ENCODE results near the gene RARB.

Gene RARB

DNA sequence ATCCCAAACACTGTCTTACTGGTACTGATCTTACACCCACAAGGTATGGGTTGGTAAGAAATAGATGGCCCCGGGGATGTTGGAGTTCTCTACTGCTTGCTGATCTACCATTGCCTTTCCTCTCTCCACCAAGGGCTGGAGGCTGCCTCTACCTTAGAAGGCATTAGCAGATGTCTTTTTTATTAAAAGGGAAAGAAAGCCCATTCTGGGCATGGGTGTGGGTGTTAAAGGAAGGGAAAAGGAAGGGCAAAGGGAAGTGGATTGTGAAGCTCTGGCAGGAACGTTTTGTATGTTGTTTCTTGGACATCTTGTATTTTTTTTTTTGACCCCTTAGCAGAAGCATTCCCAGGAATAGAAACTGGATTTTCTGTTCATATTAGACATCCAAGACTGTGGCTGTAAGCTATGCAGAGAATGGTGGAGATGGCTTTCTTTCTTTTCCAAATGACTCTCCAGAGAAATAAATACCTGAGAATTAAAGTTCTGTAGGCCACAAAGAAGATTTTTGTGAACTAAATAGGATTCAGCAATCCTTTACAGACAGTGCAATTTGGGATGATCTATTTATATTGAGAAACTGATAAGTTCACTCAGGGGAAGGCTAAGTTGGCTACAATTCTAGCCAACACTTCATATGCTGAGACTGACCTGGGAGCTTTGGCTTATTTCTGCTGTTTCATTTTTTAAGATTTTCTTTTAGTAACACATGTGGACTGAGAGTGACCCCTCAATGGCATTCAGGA, 127.8 kb downstream of the RARB start:
- no peak for DNase-seq (ENCODE audit: low read depth)

DNA sequence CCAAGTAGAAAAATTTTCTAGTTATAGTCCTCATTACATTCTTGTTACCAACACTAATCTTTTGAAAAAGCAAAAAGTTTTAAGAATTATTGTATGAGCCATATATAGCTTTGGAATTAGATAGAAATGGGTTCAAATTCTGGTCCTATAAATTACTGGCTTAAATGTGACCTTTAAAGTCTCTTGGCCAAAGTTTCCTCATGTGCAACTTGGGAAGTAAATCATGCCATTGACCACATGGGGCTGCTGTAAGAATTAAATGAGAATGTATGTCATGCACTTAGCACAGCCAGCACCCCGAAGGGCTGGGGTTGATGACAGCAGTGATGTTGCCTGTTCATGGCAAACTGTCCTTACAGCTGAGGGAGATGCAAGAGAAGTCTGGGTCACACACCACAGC, 128.4 kb downstream of the RARB start:
- DNase-seq (ENCODE audit: low read depth), result no peak

DNA sequence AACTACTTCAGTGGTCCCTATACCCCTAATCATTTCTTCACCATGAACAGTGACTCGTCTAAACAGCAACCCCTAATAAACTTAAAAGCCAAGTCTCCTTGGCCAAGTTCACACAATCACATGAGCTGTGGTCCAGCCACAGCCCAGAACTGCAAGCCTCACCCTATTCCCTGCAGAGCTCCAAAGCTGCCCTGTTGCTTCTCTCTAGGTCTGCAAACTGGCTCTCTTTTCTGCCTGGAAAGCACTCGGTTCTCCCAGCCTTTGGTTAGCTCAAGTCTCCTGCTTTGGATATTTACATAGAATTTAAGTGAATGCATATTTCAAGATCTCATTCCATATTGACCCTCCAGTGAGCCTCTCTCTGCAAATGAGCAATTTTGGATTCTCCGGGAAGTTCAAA, 129.6 kb downstream of the RARB start:
- DNase-seq (ENCODE audit: low read depth), result no peak

DNA sequence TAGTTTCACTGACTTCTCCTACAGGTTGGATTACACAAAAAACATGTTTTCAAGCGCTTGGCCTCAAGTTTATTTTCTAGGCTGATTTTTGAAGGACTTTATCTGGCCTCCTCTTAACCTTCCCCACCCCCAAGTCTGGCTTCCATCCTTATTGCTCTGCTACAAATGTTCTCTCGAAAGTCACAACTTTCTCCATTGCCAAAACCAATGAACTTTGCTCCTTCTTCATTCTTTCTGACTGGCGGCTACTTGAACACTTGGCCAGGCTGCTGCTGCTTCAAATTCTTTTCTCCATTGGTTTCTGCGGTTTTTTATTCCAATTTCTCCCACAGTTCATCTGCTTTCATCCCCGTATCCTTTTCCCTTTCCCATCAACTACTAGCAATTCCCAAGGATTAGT, 130.1 kb downstream of the RARB start:
- no peak for DNase-seq (ENCODE audit: low read depth)

DNA sequence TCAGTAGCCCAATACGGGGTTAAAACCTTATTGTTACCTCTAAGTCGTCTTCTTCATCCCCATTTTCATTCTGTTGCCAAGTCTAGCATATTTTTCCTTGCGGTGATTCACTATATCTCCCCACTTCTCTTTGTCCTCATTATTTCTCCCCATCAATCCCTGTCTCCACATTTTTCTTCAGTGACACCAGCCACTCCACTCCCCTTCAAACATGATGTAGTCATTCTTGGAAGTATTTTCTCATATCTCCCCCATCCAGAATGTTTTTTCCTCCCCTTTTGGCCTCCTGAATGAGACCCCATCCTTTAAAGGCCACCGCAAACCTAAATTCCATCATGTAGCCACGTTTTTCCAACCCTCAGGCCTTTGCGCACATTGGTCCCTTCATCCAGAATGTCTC, 130.7 kb downstream of the RARB start:
- no peak for DNase-seq (ENCODE audit: low read depth)

DNA sequence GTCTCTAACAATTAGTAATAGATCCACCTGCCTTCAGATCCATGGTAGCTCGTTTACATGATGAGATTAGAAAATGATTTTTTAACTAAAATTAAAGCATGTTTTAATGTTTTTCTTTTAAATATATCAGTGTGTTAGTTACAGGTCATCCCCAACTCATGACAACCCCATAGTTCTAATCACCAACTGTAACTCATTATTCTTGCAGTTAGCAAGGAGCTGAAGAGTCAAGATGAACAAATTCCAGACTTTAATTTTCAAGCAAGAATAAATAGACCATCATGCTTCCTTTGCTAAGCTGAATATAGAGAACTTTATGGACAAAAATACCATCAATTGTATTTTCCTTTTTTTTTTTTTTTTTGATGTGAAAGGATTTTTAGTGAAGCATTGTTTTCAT, 135.5 kb downstream of the RARB start:
- no peak for DNase-seq (ENCODE audit: low read depth)

DNA sequence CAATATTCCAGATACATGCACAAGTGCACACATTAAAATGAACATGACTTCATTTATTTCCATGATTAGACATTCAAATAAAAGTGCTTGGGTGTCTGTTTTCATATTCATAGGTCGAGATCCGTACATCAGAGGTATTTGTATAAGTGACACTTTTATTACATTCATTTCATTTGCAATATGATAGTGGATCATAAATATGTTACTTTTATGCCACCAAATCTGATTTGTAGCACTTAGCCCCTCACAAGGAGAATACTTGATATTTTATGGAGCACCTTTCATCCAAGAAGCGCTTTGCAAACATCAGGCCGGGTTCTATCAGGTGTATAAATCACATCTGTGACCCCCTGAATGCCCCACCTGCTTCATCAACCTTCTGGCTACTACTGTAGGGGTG, 136.0 kb downstream of the RARB start:
- no peak for DNase-seq (ENCODE audit: low read depth)

DNA sequence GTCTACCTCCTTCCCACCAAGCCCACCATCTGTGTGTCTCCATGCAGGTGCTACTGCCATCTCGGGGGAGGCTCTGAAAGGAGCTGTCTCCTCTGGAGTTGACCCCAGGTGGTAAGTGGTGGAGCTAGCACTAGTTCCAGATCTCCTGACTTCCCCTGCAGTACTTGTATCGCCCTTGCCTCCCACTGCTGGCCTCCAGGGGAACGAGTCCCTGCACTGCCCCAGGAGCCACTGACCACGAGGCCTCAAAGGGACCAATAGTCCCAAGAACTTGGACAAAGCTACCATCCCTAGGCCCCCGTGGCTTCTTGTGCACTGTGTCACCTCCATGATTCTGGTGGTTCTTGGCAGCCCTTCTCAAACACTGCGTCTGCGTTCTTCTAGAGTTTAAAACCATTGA, 137.7 kb downstream of the RARB start:
- no peak for DNase-seq (ENCODE audit: low read depth)

DNA sequence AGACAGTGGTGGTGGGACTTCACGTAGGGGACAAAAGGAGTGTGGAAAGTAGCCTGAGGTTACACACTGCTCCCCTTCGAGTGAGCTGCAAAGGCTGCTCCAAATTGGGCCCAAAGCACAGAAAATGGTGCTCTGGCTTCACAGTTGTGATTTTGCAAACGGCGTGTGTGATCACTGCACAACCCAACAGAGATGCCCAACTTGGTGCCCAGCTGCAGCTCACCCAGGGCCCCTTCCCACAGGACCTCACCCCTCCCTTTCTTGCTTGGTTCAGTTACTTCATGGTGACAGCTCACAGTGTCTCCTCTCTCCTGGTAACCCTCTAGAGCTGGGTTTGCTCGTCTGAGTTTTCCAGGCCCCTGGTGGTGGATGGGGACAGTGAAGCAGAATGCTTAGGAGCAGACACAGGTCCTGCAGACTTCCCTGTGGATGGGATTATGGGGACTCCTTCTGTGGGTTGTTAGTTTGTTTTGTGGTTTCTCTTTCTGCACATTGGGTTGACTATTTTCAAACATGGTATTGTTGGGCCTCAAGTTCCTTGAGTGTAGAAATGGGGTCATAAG, 138.4 kb downstream of the RARB start:
- no peak for DNase-seq (ENCODE audit: low read depth)

DNA sequence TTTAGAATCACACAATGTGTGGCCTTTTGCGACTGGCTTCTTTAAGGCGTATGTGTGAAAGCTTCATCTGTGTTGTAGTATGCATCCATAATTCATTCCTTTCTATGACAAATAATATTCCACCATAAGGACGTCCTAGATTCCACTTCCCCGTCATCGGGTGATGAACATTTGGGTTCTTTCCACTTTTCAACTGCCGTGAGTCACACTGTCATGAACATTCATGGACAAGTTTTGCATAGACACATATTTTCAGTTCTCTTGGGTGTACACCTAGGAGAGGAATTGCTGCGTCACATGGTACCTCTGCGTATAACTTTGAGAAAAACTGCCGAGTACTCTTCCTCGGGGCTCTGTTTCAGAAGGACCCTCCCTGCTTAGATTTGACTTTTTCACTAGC, 139.3 kb downstream of the RARB start:
- DNase-seq (ENCODE audit: low read depth), result no peak

DNA sequence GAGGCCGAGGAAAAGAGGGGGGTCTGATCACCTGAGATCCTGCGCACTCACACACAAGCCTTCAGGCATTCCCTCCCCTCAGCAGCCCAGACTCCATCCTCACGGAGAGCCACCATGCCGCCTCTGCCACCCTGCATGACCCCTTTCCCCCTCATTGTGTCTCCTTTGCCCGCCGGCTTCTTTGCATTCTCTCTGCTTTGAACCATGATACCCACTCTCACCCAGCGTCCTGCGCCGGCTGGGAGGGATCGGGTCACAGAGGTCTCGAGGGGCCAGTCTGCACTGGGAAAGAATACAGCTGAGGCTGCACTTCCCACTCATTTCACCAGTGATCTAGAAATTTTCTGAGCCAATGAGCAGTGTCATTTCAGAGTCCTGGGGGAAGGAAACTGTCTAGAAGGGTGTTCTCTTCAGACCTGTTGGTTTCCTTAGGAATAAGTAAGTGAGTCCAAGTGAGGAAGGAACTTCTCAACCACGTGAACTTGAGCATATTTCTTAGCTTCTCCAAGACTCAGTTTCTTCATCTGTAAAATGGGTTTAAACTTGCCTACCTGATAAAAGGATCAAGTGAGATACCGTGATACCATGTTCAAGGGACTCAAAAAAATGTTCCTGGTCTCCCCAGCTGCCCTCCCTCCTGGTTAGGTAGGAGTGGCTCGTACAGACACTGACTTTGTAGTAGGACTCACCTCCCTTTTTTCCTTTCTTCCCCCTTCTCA, 139.9 kb downstream of the RARB start:
- DNase-seq (ENCODE audit: low read depth), result no peak

DNA sequence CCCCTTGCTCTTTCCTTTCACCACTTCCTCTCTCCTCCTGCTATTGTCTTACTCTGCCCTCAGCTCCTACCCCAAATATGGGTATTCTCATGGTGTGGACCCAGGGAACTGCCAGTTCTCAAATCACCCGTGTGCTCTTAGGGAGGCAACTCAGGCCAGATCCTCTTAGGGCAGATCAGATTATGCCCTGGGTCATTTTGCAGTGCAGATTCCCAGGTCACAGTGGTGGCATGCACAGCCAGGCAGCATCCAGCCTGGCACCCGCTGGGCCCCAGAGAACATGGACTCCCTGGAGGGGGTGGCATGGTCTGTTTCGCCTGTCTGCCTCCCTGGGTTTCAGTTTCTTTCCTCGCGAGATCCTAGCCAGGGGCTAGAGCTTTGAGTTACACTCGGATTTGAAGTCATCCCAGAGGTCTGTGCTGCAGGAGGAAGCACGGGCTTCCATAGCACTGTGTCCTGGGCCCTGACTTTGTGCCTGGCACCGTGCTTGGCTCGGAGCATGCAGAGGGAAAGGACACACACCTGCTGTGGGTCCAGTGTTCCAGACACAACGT, 140.5 kb downstream of the RARB start:
- DNase-seq (ENCODE audit: low read depth), result no peak

DNA sequence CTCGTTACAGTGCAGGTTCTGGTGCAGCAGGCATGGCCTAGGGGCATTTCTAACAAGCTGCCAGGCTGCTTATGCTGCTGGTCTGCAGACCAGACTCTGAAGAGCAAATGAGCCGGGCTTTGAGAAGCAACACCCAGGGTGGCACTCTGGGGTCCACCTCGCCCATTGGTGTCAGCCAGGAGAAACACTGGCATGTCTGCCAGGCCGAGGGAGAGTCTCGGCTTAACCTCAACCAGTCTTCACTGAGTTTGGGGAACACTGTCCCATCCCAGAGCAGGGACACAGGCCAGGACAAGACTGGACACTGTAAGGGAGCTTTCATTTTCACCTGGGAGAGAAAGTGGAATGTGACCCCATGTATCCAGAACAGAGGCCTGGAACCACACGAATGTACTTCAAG, 143.2 kb downstream of the RARB start:
- no peak for DNase-seq (ENCODE audit: low read depth)

DNA sequence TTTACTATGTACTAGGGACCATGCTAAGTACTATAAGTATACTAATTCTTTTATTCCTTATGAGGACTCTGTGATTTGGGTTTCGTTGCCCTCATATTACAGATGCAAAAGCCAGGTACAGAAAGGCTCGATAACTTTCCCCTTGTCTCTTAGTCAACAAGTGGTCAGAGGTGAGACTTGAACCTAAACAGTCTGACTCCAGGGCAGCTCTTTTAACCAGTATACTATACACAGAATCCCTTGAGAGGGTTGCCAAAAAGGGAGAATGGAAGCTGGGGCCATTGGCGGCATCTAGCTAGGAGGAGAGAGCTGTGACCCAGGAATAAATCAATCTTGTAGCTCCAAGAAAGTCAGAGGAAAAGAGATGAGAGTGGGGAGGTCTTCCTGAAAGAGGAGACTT, 144.3 kb downstream of the RARB start:
- no peak for DNase-seq (ENCODE audit: low read depth)

DNA sequence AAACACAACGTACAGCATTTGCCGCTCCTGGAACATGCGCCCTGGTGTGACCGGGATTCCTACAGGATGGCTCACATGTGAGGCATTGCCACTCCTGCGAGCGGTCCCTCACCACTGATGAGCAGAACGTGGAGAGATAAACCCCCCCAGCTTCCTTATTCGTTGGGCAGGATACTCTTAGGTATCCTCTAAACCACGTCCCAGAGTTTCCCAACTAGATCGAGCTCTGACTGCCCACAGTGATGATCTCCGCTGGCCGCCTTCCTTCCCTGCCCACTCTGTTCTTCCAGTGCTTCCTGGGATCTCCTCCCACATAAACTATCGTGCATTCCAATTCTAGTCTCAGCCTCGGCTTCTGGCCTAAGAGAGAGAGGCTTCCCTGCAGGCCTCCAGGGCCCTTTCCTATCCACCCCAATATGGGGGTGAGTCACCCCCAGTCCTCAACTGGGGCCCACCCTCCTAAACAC, 144.9 kb downstream of the RARB start:
- no peak for DNase-seq (ENCODE audit: low read depth)

DNA sequence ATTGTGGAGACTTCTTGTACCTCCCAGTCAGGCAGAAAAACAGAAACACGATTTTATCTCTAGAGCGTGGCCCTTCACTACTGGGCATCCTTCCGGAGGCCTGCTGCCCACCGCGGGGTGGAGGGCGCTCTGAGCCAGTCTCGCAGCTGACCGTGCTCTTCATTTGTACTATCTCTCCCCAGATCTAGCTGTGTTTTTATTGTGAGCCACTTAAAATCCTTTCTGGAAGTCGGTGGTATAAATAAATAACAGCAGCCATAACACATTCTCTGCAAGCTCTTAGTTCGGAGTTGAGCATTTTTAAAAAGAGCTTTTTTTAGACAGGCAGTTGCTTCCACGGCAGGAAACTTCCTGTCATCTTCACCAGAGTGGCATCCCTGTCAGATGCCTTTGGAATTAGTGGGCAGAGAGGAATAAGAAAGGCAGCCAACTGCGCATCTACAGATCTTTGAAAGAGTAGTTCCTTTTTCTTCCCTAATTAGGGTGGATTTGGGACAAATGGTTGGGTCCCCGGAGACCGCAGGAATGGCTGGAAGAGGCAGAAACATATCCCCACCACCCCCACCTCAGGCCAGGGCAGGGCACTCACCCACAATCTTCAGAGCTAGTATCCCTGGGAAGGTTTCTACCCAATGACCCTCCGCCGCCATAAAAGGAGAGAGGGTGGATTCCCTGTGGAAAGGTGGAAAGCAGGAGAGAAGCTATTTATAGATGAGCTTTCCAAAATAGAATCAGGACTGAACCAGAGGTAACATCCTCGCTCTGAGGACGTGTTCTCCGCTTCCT, 145.5 kb downstream of the RARB start:
- DNase-seq (ENCODE audit: low read depth), result no peak

DNA sequence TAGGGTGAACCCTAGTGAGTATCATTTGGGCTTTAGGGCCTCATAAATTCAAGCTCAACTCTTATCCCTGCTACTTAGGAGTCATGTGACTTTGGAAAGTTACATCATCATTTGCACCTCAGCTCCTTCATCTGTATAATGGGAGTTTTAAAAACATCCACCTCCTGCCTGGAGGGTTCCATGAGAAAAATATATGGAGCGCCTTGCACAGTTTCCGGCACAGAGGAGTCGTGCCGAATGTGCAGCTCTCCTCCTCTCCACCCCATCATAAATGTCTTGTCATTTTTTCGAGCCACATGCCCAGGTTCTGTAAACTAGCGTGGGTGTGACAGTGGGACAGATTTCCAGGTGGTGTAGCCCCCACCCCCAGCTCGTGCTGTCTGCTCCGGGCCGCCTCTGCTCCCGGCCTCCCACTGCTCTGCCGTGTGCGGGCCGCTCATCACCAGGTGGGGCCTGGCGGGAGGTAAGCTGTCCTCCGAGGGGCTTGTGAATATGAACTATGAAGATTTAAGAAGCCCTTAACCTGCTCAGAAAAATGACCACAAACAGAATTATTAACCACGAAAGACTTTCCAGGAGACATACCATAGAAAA, 146.2 kb downstream of the RARB start:
- DNase-seq (ENCODE audit: low read depth), result no peak

DNA sequence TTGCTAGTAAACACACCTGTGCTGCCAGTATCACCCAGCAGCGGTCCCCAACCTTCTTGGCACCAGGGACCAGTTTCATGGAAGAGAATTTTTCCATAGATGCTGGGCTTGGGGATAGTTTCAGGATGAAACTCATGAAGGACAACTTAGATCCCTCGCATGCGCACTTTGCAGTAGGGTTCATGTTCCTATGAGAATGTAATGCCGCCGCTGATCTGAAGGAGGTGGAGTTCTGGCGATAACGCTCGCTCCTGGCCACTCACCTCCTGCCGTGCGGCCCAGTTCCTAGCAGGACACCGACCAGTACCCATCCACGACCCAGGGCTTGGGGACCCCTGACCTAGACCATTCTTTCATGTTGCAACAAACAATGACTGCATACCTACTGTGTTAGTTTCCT, 146.9 kb downstream of the RARB start:
- DNase-seq (ENCODE audit: low read depth), result no peak

DNA sequence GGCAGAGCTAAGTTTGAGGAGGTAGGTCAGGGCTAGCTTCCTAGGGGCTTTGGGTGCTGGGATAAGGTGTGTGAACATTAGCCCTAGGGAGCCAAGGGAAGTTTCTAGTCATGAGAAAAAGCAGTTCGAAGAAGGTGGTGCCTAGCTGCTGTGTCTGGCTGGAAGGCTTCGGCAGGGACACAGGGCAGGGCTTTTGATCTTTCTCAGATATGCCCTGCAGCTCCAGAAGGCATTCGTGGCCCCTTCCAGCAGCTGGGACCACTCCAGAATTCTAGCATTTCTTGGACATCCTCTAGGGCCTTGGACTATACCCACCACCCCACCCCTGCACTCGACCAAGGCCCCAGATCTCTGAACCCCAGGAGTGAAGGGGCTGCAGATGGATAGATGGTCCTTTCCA, 148.1 kb downstream of the RARB start:
- DNase-seq (ENCODE audit: low read depth), result no peak

DNA sequence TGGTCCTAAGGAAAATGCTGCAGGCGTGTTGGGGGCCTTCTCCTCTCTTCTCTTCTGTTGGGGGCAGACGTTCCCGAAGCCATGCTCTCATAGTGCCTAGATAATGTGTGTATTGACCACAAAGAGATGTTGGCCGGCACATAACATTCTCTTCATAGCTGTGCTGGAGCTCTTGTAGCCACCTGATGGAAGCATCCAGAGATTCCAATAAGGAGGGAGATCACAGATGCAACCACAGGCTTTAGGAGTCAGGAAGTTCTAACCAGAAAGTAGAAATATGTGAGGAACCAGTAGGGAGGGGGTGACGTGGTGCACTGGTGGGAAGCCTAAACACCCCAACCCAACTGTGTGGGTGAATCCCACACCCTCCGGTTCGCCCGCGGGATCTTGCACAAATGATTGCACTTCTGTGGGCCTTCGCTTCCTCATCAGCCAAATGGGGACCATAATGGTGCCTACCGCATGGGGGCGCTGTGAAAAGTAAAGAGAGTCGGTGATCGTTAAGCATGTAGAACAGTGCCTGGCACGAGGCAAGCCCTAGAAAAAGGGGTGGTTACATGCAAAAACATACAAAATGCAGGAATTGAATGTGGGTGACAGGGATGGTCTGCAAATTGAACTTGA, 148.9 kb downstream of the RARB start:
- DNase-seq (ENCODE audit: low read depth), result no peak

DNA sequence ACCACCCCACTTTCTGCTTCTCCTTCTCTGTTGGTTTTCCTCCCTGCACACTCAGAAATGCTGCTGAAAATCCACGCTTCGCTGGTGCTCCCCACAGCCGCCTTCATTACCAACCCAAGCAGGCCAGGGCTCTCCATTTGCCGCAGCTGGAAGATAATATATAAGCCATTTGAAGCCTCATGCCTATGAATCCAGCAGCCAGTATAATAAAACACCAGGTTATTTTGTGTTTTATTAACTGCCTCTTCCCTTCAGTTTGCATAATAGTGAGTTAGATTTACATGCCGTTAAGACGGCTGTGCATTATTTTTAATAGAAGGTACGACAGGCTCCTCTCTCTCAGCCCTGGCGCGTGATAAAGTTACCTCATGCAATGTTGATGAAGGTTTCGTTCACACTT, 150.0 kb downstream of the RARB start:
- DNase-seq (ENCODE audit: low read depth), result no peak

DNA sequence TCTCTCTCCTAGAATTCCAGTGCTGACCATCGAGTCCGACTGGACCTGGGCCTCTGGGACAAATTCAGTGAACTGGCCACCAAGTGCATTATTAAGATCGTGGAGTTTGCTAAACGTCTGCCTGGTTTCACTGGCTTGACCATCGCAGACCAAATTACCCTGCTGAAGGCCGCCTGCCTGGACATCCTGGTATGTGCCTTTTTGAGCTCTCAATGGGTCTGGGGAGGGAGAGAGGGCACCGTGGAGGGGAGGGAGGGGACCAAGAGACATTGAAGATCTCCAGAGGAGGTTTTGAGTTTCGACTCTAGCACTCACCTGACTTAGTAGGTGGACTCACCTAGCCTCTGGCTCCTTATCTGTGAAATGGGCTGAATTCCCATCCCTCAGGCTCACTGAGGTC, 152.5 kb downstream of the RARB start:
- no peak for DNase-seq (ENCODE audit: low read depth)
